Esophagus squamous epithelium (tissue), 5 donors: ENCODE data around the gene NHS. TPM values are rescaled to one million over a fixed set of nuclear protein-coding genes. Genes with fewer than 3 reads are reported as not detected.

ENCODE experiments used
- DNase-seq: peaks from one replicate; lab custom pipeline; 2025; lab: John Stamatoyannopoulos, UW
- H3K27ac ChIP-seq, 4 donors: fragments of 200-600 bp; sonication (generic); one replicate each; pipeline ENCODE4 v1.5.1; 2016 to 2019; ENCODE audit warnings: mild to moderate bottlenecking in 1 of 4
- H3K27me3 ChIP-seq, 4 donors: fragments of 200-600 bp; sonication (generic); 1 replicate in 3 of 4; 2 replicates in 1 of 4; pipeline versions ENCODE4 v1.5.1 to v1.6.0; 2017 to 2021; ENCODE audit warnings: antibody characterized with exemption in 1 of 4
- H3K36me3 ChIP-seq, 3 donors: fragments of 200-600 bp; sonication (generic); one replicate each; pipeline ENCODE4 v1.5.1; 2016 to 2019
- H3K4me1 ChIP-seq, 3 donors: fragments of 200-600 bp; sonication (generic); one replicate each; pipeline ENCODE4 v1.5.1; 2017 to 2019
- H3K4me3 ChIP-seq, 4 donors: fragments of 200-600 bp; sonication (generic); 1 replicate in 3 of 4; 2 replicates in 1 of 4; pipeline ENCODE4 v1.5.1; 2016 to 2019; ENCODE audit warnings: mild to moderate bottlenecking in 2 of 4, moderate library complexity in 1 of 4
- H3K9me3 ChIP-seq, 3 donors: fragments of 200-600 bp; sonication (generic); one replicate each; pipeline ENCODE4 v1.5.1; 2016 to 2019
- POLR2A ChIP-seq, 4 donors: fragments of 450-650 bp; IDR thresholded peaks; one replicate each; pipeline ENCODE4 v1.6.1; 2017; ENCODE audit warnings: antibody characterized with exemption in 4 of 4, mild to moderate bottlenecking in 4 of 4, moderate library complexity in 3 of 4
- WGBS, 2 donors: methylation state at CpG; one replicate each; pipeline ENCODE4 v1.1.5; 2018; 5-methylcytosine and 5-hydroxymethylcytosine counted together
- intact Hi-C: fragments of 100-400 bp; cut with DNase I; formaldehyde crosslinking; loops from one replicate; pipeline ENCODE4 v1.15.0; 2022
- total RNA-seq, 4 donors: library from RNA; depleted of rRNA; stranded (reverse); fragments of >200 nt; gene quantifications; one replicate each; pipeline ENCODE4 v1.1.0, GENCODE V29; 2016
- TF ChIP-seq, protein P1 (sequence below), 6 experiments: fragments of 450-650 bp in 4 of 6; fragments of 200-600 bp in 2 of 6; sonication (generic) in 2 of 6; IDR thresholded peaks; one replicate each; pipeline ENCODE4 v1.5.1; 2016 to 2019; ENCODE audit warnings: antibody characterized with exemption in 6 of 6, mild to moderate bottlenecking in 4 of 6, moderate library complexity in 4 of 6
- donor health status: DM: yes; HTN: yes; CAD: no.

The NHS gene
- total RNA-seq, 4 donors from 2014 or later: 1.2 to 3.4 (median 2.6) TPM

DNA sequence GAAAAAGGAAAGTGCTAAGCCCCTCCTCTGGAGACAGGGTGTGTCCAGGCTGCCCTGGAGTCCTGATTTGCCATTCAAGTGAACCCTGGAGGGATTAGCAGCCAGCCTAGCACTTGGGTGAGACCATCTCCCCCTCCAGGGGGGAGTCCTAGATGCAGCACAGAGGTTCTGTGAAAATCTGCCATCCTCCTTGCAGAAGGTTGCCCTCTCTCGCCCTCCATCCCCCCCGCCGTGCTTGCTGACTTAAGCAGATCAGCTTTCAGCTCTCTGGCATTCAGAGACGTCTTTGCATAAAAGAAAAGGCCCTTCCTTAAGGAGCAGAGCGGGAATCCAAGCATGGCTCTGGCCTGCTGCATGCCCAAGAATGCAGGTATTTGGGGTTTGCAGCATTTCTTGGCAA, 260.2 kb downstream of the NHS start:
- intact Hi-C loops: no loop called here
- Histone ChIP-seq H3K36me3 (no peaks in the 10 kb centered on the region), H3K4me3 (no peak overlapping the region), H3K27me3 (no peaks in the 10 kb centered on the region), H3K9me3 (no peaks in the 10 kb centered on the region), H3K27ac (no peak overlapping the region), H3K4me1 (peaks cover 0 to 25% (median 8%) of the 10 kb centered on the region in 3 donors)
- 30 to 60% methylated on average over 2 of the region's 5 CpGs for WGBS, 2 donors
- no peak for DNase-seq
- TF ChIP-seq, protein P1, sequence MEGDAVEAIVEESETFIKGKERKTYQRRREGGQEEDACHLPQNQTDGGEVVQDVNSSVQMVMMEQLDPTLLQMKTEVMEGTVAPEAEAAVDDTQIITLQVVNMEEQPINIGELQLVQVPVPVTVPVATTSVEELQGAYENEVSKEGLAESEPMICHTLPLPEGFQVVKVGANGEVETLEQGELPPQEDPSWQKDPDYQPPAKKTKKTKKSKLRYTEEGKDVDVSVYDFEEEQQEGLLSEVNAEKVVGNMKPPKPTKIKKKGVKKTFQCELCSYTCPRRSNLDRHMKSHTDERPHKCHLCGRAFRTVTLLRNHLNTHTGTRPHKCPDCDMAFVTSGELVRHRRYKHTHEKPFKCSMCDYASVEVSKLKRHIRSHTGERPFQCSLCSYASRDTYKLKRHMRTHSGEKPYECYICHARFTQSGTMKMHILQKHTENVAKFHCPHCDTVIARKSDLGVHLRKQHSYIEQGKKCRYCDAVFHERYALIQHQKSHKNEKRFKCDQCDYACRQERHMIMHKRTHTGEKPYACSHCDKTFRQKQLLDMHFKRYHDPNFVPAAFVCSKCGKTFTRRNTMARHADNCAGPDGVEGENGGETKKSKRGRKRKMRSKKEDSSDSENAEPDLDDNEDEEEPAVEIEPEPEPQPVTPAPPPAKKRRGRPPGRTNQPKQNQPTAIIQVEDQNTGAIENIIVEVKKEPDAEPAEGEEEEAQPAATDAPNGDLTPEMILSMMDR (IDR thresholded peaks at IDR 0.05): no peak
- no peak for TF ChIP-seq POLR2A (IDR thresholded peaks at IDR 0.05)

DNA sequence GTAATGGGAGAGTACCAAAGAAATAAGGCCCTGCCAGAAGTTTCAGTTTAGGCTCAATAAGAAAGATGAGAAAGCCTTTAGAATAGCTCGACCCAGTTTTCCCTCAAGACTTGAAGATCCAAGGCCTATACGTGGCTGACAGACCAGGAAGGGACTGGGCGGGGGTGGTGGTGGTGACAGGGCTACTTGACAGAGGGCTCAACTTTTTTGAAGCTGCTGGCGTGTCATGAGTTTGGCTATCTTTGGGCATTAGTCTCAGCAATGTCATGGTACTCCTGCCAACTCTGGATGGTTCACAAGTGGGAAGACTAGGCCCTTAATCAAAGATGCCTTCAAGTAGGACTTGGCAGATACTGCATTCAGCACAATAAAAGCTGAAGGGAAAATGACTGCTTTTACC, 262.2 kb downstream of the NHS start:
- no peak for DNase-seq
- H3K27ac ChIP-seq: no peak overlapping the region
- H3K9me3 ChIP-seq: no peaks in the 10 kb centered on the region
- H3K4me1 ChIP-seq: peaks cover 0 to 25% (median 8%) of the 10 kb centered on the region in 3 donors
- intact Hi-C loops: no loop called here
- no peaks in the 10 kb centered on the region for H3K36me3 ChIP-seq
- 70 to 76% methylated on average over 4 of the region's 4 CpGs for WGBS, 2 donors
- TF ChIP-seq, protein P1 (IDR thresholded peaks at IDR 0.05): no peak
- TF ChIP-seq POLR2A (IDR thresholded peaks at IDR 0.05): no peak
- no peaks in the 10 kb centered on the region for H3K27me3 ChIP-seq
- H3K4me3 ChIP-seq: no peak overlapping the region

DNA sequence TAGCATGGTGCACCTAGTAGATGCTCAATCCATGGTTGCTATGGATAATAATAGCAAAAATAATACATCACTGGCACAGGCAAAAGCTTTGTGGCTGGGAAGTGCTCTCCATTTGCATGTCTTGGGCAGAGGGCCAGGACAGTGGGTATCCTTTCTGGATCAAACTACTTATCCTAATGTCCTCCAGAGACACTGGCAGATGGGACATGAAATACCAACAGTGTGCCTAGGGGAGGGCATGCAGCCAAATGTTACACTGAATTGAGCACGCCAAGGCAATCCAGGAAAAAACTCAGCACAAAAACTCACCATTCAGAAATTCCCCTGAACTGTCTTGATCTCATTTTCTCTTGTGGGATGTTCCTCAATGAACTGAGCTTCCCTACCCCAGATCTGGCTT, 263.7 kb downstream of the NHS start:
- H3K9me3 ChIP-seq: no peaks in the 10 kb centered on the region
- no peak overlapping the region for H3K27ac ChIP-seq
- 60% methylated on average over 1 of the region's 1 CpG; no CpG with 5 or more reads in 1 of the 2 donors for WGBS, 2 donors
- no peak for TF ChIP-seq POLR2A (IDR thresholded peaks at IDR 0.05)
- TF ChIP-seq, protein P1 (IDR thresholded peaks at IDR 0.05): no peak
- no peaks in the 10 kb centered on the region for H3K27me3 ChIP-seq
- intact Hi-C loops: no loop called here
- H3K4me1 ChIP-seq: peaks cover 0 to 19% (median 3%) of the 10 kb centered on the region in 3 donors
- no peaks in the 10 kb centered on the region for H3K36me3 ChIP-seq
- no peak for DNase-seq
- no peak overlapping the region for H3K4me3 ChIP-seq

DNA sequence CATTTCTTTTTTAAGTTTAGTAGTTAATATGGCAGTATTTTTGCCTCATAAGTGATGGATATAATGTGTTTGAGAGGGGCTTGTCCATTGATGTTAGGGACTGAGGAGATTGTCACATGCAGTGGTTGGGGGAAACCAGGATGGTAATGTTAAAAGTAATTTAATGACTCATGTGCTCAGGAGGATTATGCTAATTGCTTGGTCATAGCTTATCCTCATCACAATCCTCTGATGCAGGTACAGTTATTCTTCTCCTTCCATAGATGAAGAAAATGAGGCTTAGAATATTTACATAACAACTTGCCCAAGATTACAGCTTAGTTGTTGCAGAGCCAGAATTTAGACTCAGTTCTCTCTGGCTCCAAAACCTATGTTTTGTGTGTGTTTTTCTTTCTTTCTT, 267.9 kb downstream of the NHS start:
- intact Hi-C loops: no loop called here
- DNase-seq: no peak

DNA sequence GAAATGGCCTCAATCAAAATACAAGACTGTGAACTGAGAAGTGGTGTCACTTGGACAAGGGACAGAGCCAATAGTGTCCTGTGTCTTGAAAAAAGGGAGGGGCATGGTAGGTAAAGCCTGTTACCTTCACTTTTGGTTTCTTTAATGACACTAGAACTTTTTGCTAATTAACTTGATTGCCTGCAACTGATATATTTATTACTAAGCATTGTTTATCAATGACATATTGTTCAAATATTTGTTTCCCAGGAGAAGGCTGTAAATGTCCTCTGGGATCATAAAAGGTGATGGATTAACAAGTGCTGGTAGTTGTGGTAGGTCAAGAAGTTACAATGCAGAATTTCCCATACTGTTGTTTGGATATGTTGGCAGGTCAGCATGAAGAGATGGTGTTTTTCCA, 268.5 kb downstream of the NHS start:
- Histone ChIP-seq H3K9me3 (no peaks in the 10 kb centered on the region), H3K4me3 (no peak overlapping the region), H3K36me3 (no peaks in the 10 kb centered on the region), H3K4me1 (no peaks in the 10 kb centered on the region), H3K27ac (no peak overlapping the region), H3K27me3 (no peaks in the 10 kb centered on the region)
- TF ChIP-seq, protein P1 (IDR thresholded peaks at IDR 0.05): no peak
- DNase-seq: no peak
- intact Hi-C loops: no loop called here

More for the DNA sequence above, 267.9 kb downstream of the NHS start:
- no peak overlapping the region for H3K27ac ChIP-seq
- H3K4me3 ChIP-seq: no peak overlapping the region
- TF ChIP-seq, protein P1 (IDR thresholded peaks at IDR 0.05): no peak
- no peak for TF ChIP-seq POLR2A (IDR thresholded peaks at IDR 0.05)
- no peaks in the 10 kb centered on the region for H3K9me3 ChIP-seq
- H3K4me1 ChIP-seq: no peaks in the 10 kb centered on the region
- H3K36me3 ChIP-seq: no peaks in the 10 kb centered on the region
- H3K27me3 ChIP-seq: no peaks in the 10 kb centered on the region
